OCI-LY7 (cell line): Measurements from ENCODE around the gene KDM2A. TPM values are rescaled to one million over a fixed set of nuclear protein-coding genes. Genes with fewer than 3 reads are reported as not detected.

Experiments
- BruUV-seq: library from RNA; stranded (reverse); fragments of 400-500 nt; replicated peaks from 2 replicates; lab custom pipeline; 2021; lab: Mats Ljungman, UMichigan
- CTCF ChIA-PET: fragments of 300-600 bp; sonication (Branson Sonifier 250); formaldehyde crosslinking; loops from one replicate; lab custom pipeline; 2022; ENCODE audit warnings: antibody characterized with exemption; ENCODE audit not compliant: unreplicated experiment; lab: Charles Lee
- POLR2A ChIA-PET: fragments of 300-600 bp; sonication (Branson Sonifier 250); formaldehyde crosslinking; loops from one replicate; lab custom pipeline; 2022; ENCODE audit warnings: antibody characterized with exemption; lab: Charles Lee
- DNase-seq: peaks from one replicate; pipeline ENCODE4 v3.0.0-alpha.2; 2015; ENCODE audit warnings: low spot score
- H2AFZ ChIP-seq: fragments of 200-600 bp; sonication (generic), shearing (Covaris generic); 2 replicates; pipeline ENCODE4 v1.6.1; 2014; ENCODE audit warnings: mild to moderate bottlenecking, antibody characterized with exemption, low read length, moderate library complexity
- H3K27ac ChIP-seq: fragments of 200-600 bp; sonication (generic); 2 replicates; pipeline ENCODE4 v1.5.1; 2014; ENCODE audit warnings: mixed run types, low read depth, mild to moderate bottlenecking, moderate library complexity, low read length, inconsistent platforms; ENCODE audit not compliant: poor library complexity, severe bottlenecking
- H3K36me3 ChIP-seq: fragments of 200-600 bp; sonication (generic); 2 replicates; pipeline ENCODE4 v1.6.1; 2014; ENCODE audit warnings: mild to moderate bottlenecking, antibody characterized with exemption, low read length, moderate library complexity, mixed read lengths; ENCODE audit not compliant: insufficient read depth
- H3K4me1 ChIP-seq: fragments of 200-600 bp; sonication (generic); 2 replicates; pipeline ENCODE4 v1.5.1; 2014; ENCODE audit warnings: mild to moderate bottlenecking, low read length; ENCODE audit not compliant: insufficient read depth, poor library complexity, severe bottlenecking
- H3K4me2 ChIP-seq: fragments of 200-600 bp; sonication (generic); 2 replicates; pipeline ENCODE4 v1.6.1; 2014; ENCODE audit warnings: mild to moderate bottlenecking, low read length
- H3K4me3 ChIP-seq: fragments of 200-600 bp; sonication (generic); 2 replicates; pipeline ENCODE4 v1.5.1; 2014; ENCODE audit warnings: mild to moderate bottlenecking, low read depth, low read length; ENCODE audit not compliant: poor library complexity, severe bottlenecking
- H3K79me2 ChIP-seq: fragments of 200-600 bp; sonication (generic); 2 replicates; pipeline ENCODE4 v1.6.1; 2016; ENCODE audit warnings: low read depth, mild to moderate bottlenecking, low read length, moderate library complexity, mixed read lengths; ENCODE audit not compliant: insufficient read depth
- H3K9me2 ChIP-seq: fragments of 200-600 bp; sonication (generic); 2 replicates; pipeline ENCODE4 v1.6.1; 2016; ENCODE audit warnings: mild to moderate bottlenecking, low read length, mixed read lengths; ENCODE audit not compliant: insufficient read depth
- H3K9me3 ChIP-seq: fragments of 200-600 bp; sonication (generic); 2 replicates; pipeline ENCODE4 v1.6.1; 2014; ENCODE audit warnings: mild to moderate bottlenecking, mixed run types, low read length, mixed read lengths
- H4K20me1 ChIP-seq: fragments of 200-600 bp; sonication (generic); 2 replicates; pipeline ENCODE4 v1.6.1; 2014; ENCODE audit warnings: mild to moderate bottlenecking, antibody characterized with exemption, low read length, moderate library complexity, mixed read lengths; ENCODE audit not compliant: insufficient read depth
- EZH2phosphoT487 ChIP-seq: fragments of 200-600 bp; sonication (generic); IDR thresholded peaks from 2 replicates; pipeline ENCODE4 v1.6.1; 2018; ENCODE audit warnings: low read depth, borderline replicate concordance, mild to moderate bottlenecking, mixed run types, antibody characterized with exemption, low read length, moderate library complexity, mixed read lengths
- intact Hi-C: fragments of 100-400 bp; cut with micrococcal nuclease; formaldehyde crosslinking; loops from one replicate; pipeline ENCODE4 v1.10.0; 2022; ENCODE audit not compliant: unreplicated experiment
- total RNA-seq, 2 experiments: library from RNA; depleted of rRNA in 1 of 2; stranded (reverse); fragments of >200 nt in 1 of 2; shearing (Covaris generic) in 1 of 2; gene quantifications; 2 replicates each; pipeline ENCODE4 v1.2.3, GENCODE V29; 2014 to 2022
- TF ChIP-seq, protein P1 (sequence below): fragments of 200-600 bp; sonication (generic); conservative IDR thresholded peaks from 2 replicates; pipeline ENCODE4 v1.5.1; 2014; ENCODE audit warnings: mild to moderate bottlenecking, antibody characterized with exemption, low read length, moderate library complexity, mixed read lengths

The KDM2A gene
- total RNA-seq, 2 experiments from 2014 or later: 31.7 to 66.2 TPM

DNA sequence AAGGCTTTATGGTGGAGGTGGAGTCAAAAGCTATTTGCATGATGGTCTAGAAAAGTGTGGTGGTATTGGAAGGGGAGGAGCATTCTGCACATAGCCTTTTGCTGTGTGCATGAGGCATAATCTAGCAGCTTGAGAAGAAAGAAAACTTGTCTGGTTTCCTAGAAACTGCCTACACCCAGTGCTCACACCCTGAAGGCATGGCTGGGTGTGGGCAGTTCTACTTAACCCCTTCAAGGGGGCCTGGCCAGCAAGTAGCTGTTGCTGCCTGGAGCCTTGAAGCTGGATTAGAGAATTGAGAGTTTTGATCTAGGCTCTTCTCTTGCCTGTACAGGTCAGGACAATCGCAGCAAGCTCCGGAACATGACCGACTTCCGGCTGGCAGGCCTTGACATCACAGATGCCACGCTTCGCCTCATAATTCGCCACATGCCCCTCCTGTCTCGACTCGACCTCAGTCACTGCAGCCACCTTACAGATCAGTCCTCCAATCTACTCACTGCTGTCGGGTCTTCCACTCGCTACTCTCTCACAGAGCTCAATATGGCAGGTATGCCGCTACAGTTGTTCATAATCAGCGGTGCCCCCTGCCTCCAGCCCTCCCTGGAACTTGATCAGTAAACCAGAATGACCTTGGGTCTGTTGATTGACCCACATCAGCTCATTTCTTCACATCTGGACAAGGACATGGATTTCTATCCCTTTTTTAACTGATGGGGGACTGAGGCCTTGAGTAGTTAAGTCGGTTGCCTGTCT is 135.0 kb downstream of the KDM2A start:
- TF ChIP-seq, protein P1, sequence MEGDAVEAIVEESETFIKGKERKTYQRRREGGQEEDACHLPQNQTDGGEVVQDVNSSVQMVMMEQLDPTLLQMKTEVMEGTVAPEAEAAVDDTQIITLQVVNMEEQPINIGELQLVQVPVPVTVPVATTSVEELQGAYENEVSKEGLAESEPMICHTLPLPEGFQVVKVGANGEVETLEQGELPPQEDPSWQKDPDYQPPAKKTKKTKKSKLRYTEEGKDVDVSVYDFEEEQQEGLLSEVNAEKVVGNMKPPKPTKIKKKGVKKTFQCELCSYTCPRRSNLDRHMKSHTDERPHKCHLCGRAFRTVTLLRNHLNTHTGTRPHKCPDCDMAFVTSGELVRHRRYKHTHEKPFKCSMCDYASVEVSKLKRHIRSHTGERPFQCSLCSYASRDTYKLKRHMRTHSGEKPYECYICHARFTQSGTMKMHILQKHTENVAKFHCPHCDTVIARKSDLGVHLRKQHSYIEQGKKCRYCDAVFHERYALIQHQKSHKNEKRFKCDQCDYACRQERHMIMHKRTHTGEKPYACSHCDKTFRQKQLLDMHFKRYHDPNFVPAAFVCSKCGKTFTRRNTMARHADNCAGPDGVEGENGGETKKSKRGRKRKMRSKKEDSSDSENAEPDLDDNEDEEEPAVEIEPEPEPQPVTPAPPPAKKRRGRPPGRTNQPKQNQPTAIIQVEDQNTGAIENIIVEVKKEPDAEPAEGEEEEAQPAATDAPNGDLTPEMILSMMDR: no peak
- no peak for TF ChIP-seq EZH2phosphoT487
- no peak for DNase-seq
- POLR2A ChIA-PET: interaction anchor here (0.6 to 1.5 kb wide), 2 partner anchors 14 to 22 kb away, joined by 3 read pairs; no protein-coding TSS in a partner anchor
- no TSS peak for BruUV-seq
- no peaks in the 10 kb centered on the region for H3K79me2 ChIP-seq
- no peaks in the 10 kb centered on the region for H3K4me1 ChIP-seq
- H4K20me1 ChIP-seq: no peaks in the 10 kb centered on the region
- intact Hi-C loops: no loop called here
- no peak overlapping the region for H3K27ac ChIP-seq
- no peak overlapping the region for H3K4me3 ChIP-seq
- CTCF ChIA-PET: interaction anchor here (1.4 kb wide), 1 partner anchor 61 kb away, joined by 3 read pairs; no protein-coding TSS in a partner anchor
- H3K4me2 ChIP-seq: no peak overlapping the region
- H2AFZ ChIP-seq: no peak overlapping the region
- no peaks in the 10 kb centered on the region for H3K9me2 ChIP-seq
- H3K36me3 ChIP-seq: peaks cover 83% of the 10 kb centered on the region
- no peaks in the 10 kb centered on the region for H3K9me3 ChIP-seq

DNA sequence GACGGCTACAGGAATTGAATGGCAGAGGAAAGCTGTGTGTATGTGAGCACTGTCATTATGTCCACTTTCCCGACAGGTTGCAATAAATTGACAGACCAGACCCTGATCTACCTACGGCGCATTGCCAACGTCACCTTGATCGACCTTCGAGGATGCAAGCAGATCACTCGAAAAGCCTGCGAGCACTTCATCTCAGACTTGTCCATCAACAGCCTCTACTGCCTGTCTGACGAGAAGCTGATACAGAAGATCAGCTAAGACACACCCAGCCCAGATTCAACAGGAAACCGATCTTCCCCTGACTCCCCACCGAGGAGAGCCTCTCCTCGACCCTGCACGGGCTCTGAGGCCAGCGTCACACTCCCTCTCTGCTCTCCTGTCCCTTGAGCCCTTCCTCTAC is 135.7 kb downstream of the KDM2A start:
- Histone ChIP-seq H4K20me1 (no peaks in the 10 kb centered on the region), H3K4me1 (no peaks in the 10 kb centered on the region), H3K27ac (no peak overlapping the region), H2AFZ (no peak overlapping the region), H3K4me2 (no peak overlapping the region), H3K4me3 (no peak overlapping the region), H3K79me2 (no peaks in the 10 kb centered on the region), H3K9me2 (no peaks in the 10 kb centered on the region), H3K36me3 (peaks cover 76% of the 10 kb centered on the region), H3K9me3 (no peaks in the 10 kb centered on the region)
- intact Hi-C loops: no loop called here
- CTCF ChIA-PET: no interaction called here
- POLR2A ChIA-PET: interaction anchor here (1.5 kb wide), 1 partner anchor 15 kb away, joined by 3 read pairs; no protein-coding TSS in a partner anchor
- TF ChIP-seq EZH2phosphoT487: no peak
- TF ChIP-seq, protein P1: no peak
- BruUV-seq: no TSS peak
- no peak for DNase-seq

DNA sequence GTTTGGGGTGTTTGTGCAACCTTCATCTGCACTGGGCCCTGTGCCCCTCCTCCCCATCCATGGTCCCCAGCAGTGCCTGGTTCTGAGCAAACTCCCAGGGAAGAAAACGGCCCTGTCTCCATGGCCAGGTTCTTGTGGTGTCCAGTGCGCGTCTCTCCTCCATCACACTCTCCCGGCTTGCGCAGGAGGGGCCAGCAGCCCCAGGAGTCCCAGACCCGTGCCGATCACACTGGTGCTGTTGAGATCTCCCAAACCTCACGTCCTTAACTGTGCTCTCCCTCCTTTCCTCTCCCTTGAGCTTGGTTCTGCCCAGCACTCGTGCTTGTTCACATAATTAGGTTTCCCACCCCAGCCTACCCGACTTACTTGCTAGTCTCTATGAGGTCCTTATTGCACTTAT is 136.3 kb downstream of the KDM2A start:
- TF ChIP-seq, protein P1: no peak
- TF ChIP-seq EZH2phosphoT487: no peak
- POLR2A ChIA-PET: no interaction called here

More for the DNA sequence above, 136.3 kb downstream of the KDM2A start:
- Histone ChIP-seq H3K9me2 (no peaks in the 10 kb centered on the region), H3K79me2 (no peaks in the 10 kb centered on the region), H3K4me2 (no peak overlapping the region), H4K20me1 (no peaks in the 10 kb centered on the region), H3K9me3 (no peaks in the 10 kb centered on the region), H3K27ac (no peak overlapping the region), H3K4me3 (no peak overlapping the region), H3K4me1 (no peaks in the 10 kb centered on the region), H2AFZ (no peak overlapping the region), H3K36me3 (peaks cover 70% of the 10 kb centered on the region)
- intact Hi-C loops: no loop called here
- BruUV-seq: no TSS peak
- CTCF ChIA-PET: no interaction called here
- no peak for DNase-seq
